Measurements from ENCODE around the gene MDN1.

The MDN1 gene

DNA sequence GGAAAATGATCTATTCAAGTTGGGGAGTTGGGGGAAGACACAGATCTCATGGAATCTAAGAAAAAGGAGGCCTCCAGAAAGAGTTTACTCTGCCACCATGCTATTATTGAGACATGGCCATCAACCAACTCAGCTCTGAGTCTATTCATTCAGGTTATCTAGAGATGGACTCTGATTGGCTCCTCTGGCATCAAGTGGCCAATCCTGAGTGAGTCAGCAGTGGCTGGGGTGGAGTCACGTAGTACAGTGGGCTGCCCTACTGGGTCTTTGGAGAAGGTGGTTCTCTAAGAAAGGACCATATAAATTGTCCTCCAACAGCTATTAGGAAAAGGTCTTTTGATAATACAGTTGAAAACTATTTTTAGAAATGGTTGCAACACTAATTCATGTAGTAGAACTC is 223.1 kb downstream of the MDN1 start:
- DNase-seq (ENCODE audit: low spot score), result no peak

DNA sequence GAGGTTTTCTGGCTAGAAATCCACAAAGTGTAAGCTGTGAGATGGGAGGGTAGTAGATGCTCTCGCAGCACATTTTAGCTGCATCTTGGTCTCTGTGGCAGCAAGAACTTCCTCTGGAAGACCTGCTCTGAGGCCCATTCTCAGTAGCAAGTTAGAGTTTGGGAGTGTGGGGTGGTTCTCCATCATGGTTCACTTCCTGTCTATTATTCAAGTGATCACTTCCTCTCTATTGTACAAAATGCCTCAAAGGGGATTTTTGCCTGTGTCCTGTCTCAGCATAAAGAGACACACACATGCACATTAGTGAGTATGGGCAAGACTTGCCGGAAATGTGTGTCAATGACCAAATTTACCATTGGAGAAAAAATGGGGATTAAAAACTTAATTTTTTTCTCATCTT is 223.5 kb downstream of the MDN1 start:
- no peak for DNase-seq (ENCODE audit: low spot score)
